GM21423 (cell line): Measurements from ENCODE around the gene C3orf52.

Source experiments
- ATAC-seq: cut with Tn5 transposase; IDR thresholded peaks from one replicate; pipeline ENCODE4 v1.9.1; 2021; ENCODE audit warnings: mild to moderate bottlenecking, moderate library complexity; ENCODE audit not compliant: unreplicated experiment

C3orf52 gene

DNA sequence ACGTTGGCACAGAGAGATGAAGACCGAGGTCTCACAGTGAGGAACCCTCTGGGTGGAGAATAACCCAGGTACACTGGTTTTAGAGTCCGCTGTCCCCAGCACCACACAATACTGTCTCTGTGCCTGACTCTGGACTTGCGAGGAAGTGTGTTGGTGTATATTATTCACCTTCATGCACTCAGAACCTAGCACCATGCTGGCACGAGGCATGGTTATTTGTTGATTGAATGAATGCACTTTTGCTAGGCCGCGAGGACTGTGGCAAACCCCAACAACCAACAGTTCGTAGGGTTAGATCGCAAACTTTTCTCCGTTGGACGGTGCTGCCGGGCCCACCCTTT is 484 bp upstream of the C3orf52 start:
- ATAC-seq = no peak

- ATAC-seq = no peak
These were observed 811 bp downstream of the C3orf52 start for GRCh38 chr3:112086875-112087524.

GRCh38 chr3:112087746-112088145 is 1.6 kb downstream of the C3orf52 start:
- ATAC-seq = no peak

DNA sequence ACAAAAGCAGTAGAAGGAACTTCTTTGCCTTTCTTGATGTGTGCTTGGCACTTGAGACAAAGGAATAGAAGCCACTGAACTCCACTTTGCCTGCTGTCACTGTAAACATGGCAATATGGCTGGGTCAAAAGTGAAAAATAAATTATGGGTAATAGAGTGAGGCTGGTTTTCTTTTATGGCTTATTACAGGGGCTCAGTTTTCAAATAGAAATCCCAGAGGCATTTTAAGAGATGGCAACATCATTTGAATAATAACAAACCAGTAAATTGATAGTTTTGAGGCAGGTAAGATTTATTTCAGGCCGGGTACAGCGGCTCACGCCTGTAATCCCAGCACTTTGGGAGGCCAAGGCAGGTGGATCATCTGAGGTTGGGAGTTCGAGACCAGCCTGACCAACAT is 2.8 kb downstream of the C3orf52 start:
- no peak for ATAC-seq

- no peak for ATAC-seq
These were observed 4.0 kb downstream of the C3orf52 start for GRCh38 chr3:112089956-112090886.

DNA sequence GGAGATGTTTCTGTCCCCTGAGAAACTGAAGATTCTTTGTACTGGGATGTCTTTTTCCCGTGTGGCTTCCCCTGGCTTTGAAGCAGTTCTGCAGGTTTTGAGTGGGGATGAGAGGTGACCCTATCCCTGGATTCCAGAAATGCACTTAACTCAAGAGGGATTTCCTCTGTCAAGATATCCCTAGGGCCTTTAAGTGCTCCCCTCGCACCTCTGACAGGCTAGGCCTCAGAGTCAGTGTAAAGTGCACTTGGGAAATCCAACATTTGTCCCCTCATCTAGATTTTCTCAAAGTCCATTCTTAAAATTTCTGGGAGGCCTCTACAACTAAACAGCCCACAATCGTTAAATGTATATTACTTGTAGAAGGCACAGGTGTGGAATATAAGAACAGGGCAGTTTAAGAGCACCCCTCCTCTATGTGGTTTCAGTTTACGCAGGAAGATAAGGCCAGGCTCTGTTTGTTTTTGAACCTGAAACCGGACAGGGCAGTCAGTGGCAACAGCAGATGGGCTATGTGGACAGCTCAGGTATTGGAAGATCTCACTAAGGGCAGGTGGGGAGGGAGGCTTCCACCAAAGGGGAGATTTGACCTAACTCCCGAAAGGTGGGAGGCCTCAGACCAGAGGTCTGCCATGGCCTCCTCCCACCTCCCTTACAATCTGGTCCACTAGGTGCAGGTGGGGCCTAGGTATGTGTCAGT is 4.8 kb downstream of the C3orf52 start:
- no peak for ATAC-seq

DNA sequence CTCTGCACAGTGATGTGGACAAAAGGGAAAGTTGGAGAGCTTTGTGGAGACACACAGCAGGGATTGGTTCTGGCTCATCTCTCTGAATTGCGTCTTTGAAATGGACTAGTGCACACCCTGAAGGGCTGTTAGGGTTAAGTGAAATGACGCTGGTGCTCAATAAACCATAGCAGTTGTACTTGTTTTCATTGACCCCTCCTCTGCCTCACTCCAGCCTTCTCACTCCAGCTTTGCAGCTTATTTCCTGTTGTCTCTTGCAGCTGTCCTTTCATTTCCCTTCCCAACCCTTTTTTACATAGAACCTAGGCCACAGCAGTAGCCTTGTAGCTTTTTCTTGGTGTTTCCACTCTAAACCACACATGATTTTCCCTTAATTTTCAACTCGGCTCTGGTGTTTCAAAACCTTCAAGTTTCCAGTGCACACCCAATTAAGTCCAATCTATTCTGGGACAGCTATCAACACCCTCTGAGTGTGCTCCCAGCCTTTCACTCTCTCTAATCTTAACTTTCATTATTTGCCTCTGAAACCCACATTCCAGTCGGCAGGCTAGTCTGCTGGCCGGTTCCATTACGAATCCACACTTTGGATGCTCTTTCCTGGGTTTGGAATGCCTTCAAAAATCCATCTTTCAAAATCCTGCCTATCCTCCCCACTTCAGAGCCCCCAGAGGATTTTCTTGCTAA is 6.4 kb downstream of the C3orf52 start:
- peak; percentile 50 for ATAC-seq

GRCh38 chr3:112093180-112093522 is 7.0 kb downstream of the C3orf52 start:
- no peak for ATAC-seq

DNA sequence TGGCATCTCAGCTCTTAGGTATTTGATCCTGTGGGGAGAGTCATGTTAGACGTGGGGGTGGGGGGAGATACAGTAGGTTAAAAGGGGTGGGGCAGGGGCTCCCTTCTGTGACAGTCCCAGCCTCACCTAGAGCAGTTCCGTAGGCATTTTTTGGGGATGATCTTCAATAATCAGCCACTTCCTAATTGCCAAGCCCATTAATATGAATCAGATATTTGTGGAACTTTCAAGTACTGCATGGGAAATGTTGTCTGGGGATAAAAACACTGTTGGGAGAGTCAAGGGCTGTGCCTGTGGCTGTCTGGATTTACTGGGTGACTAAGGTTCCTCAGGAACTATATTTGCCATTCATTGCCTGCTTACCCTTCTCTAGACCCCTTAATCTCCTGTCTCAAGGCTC is 9.5 kb downstream of the C3orf52 start:
- no peak for ATAC-seq

GRCh38 chr3:112096176-112096575 is 10.0 kb downstream of the C3orf52 start:
- no peak for ATAC-seq

DNA sequence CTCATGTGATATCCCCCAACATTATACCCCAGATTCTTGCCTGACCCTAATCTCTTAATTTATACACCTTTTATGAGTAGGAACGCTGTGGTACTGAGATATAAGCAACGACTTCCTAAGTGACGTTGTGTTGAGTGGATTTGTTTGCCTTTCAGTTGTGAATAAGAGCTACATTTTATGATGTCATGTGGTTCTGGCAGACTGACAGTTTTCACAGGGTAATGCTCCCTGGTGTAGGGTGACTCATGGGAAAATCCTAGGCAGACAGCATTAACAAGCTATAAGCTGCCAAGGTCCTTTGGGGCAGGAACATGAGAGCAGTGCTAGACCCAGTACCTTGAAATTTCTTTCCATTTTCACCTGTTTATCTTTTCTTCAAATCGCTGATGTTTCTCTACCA is 11.2 kb downstream of the C3orf52 start:
- ATAC-seq = no peak

DNA sequence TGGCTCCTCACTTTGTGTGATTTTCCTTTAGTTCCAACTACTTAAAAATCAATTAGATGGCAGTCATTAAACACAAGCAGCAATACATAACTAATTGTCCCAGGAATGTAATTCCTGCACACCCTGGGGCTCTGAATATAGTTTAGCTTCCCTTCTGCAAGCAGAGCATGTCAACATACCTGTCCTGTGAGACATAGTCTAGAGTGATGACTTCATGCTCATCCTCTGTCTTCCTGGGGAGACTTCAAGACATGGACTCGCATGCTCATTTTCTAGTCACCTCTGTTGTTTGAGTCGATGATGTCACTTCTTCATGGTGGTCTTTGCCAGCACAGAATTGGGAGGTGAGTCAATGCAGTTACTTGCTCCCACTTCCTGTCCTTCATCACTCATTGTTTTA is 15.7 kb downstream of the C3orf52 start:
- ATAC-seq = no peak

- no peak for ATAC-seq
These were observed 18.6 kb downstream of the C3orf52 start for GRCh38 chr3:112104774-112105173.

DNA sequence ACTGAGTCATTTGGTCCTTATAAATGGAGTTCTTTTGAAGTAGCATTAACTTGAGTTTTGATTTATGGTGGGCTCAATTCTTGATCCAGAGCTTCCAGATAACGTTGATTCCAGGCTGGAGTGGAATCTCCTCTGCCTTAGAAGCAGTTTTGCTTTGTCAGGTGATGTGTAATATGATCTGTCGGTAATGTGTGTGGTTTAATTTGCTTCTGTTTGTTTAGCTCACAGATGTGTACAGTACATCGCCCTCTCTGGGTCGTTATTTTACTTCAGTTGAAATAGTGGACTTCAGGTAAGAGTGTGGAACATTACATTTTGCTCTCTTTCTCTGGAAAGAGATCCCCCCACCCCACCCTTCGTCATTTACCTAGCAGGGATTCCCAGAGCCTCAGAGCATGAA is 23.1 kb downstream of the C3orf52 start:
- no peak for ATAC-seq

GRCh38 chr3:112111785-112112402 is 25.7 kb downstream of the C3orf52 start:
- ATAC-seq = peak; percentile 52

- no peak for ATAC-seq
These were observed 28.5 kb downstream of the C3orf52 start for GRCh38 chr3:112114576-112115160.

DNA sequence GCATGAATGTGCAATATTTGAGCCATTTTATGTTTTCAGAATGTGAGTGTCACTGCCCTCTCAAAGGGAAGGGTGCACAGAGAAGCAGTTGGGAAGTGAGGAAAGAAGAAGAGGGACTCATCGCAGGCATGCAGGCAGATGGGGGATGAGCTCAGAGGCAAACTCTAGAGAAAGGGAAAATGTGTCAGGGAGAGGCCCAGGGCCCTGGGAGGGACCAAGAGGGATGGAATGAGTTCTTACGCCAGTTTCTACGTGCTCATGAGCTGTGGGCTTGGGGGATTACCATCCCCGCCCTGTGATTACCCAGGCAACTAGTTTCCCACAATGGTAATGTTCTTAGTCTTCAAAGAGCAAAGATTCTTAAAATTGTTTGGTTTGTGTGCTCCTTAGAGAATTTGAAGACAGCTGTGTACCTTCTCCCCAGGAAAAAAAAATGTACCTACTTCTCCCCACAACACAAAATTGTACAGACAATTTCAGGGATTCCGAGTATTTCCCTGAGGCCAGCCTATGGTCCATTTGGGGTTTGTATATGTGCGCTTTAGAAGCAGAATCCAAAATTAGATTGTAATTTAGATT is 29.1 kb downstream of the C3orf52 start:
- peak; percentile 37 for ATAC-seq

DNA sequence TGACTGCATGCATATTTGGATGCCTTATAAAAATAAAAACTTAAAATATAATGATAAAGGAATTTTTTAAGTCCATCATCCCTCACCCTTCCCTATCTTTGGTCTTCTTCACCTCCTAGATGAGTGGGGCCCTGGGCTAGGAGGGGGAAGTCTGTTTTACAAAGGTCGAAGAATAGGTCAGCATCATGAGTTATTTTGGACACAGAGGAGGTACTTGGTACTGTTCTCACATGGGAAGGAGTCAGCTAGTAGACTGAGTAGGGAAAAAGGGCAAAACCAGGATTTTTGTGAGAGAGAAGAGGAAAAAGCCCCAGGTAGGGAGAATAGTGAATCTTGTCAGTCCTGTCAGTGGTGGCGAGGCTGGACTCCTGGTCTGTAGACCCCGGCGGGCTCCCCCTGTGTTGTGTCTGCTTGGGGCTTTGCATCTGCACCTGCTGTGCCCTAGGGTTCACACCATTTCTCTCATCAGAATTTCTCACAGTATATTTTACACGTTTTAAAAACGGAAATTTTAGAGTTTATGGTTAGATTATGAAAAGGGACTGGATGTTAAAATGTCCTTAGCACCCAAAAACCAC is 29.7 kb downstream of the C3orf52 start:
- no peak for ATAC-seq

DNA sequence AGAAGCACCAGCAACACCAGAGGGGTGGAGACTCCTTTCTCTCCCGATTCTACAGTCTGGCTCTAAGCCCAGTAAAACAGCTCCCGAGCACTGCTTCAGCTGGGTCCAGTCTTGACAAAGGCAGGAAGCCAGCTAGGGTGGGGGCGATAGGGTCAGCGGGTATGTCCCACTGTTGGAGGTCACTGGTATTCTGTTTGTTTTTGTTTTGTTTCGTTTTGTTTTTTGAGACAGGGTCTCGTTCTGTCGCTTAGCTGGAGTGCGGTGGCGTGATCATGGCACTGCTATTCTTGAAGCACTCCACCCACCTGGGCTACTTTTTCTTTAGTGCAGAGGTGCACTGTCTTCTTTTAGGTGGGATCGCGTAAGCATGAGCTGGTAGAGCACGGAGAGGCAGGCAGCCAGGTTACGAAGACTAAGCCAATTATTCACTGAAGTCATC is 30.6 kb downstream of the C3orf52 start:
- ATAC-seq = no peak

GRCh38 chr3:112117415-112117814 is 31.2 kb downstream of the C3orf52 start:
- ATAC-seq = no peak
